Stimulated activated memory B cell treated with anti-CD40 and anti-IgM and Interleukin-4, amounts not matched to agents 10 μg/mL and 1 μg/mL and 100 μg/mL, for 72 hours (primary cell): ENCODE results near the gene TBR1.

Experiments used
- ATAC-seq: fragments of 150-1000 bp; cut with Tn5 transposase; 2 replicates; pipeline ENCODE4 v1.10.0; 2021
- H3K27ac Mint-ChIP-seq: one replicate; pipeline ENCODE4 v1.8.0; 2022; ENCODE audit warnings: mild to moderate bottlenecking, mixed read lengths
- H3K27me3 Mint-ChIP-seq: one replicate; pipeline ENCODE4 v1.8.0; 2022; ENCODE audit warnings: mixed read lengths
- H3K36me3 Mint-ChIP-seq: one replicate; pipeline ENCODE4 v1.8.0; 2022; ENCODE audit warnings: mixed read lengths
- H3K4me1 Mint-ChIP-seq: one replicate; pipeline ENCODE4 v1.8.0; 2022; ENCODE audit warnings: mixed read lengths
- H3K4me3 Mint-ChIP-seq: one replicate; pipeline ENCODE4 v1.8.0; 2022; ENCODE audit warnings: mild to moderate bottlenecking, moderate library complexity, mixed read lengths
- H3K9me3 Mint-ChIP-seq: one replicate; pipeline ENCODE4 v1.8.0; 2022; ENCODE audit warnings: mixed read lengths

TBR1 gene

DNA sequence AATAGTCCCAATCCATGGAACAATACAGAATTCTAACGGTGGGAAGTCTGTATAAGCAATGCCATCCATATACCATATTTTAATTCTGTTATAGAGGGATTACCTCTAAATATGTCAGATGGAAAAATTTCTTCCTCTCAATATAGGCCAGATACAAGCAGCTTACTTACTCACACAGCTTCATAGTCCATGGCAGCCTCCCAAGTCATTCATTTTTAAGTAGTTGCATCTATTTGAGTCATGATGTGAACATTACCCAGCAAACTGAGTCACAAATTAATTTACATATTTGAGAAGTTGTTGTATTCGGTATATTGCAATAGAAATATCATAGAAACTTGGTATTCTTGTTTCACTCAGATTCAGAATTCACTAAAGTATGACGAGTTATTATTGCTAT, 20.3 kb downstream of the TBR1 start:
- H3K9me3 Mint-ChIP-seq = no peaks in the 10 kb centered on the region
- no peak overlapping the region for H3K4me3 Mint-ChIP-seq

DNA sequence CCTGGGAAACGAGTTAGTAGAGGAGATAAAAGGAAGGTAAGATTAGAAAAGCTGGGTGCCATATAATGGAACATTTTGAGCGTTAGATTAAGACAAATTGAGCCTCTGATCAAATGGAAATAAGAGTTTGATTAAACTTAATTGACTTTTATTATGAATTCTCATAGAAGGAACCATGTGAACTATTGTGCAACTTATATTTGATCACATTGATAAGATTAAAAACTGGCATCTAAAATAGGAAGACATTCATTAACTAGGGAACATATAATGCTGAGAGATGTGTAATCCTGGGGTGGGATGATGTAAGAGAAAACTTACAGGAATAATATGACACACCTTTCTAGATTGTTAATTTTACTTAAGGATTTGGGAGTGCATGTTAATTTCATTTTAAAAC, 22.5 kb downstream of the TBR1 start:
- Mint-ChIP-seq H3K27ac (no peak overlapping the region), H3K4me1 (no peaks in the 10 kb centered on the region)

More for the DNA sequence above, 20.3 kb downstream of the TBR1 start:
- no peak for ATAC-seq
- peaks cover 43% of the 10 kb centered on the region for H3K27me3 Mint-ChIP-seq
- H3K27ac Mint-ChIP-seq = no peak overlapping the region
- no peaks in the 10 kb centered on the region for H3K36me3 Mint-ChIP-seq
- no peaks in the 10 kb centered on the region for H3K4me1 Mint-ChIP-seq

DNA sequence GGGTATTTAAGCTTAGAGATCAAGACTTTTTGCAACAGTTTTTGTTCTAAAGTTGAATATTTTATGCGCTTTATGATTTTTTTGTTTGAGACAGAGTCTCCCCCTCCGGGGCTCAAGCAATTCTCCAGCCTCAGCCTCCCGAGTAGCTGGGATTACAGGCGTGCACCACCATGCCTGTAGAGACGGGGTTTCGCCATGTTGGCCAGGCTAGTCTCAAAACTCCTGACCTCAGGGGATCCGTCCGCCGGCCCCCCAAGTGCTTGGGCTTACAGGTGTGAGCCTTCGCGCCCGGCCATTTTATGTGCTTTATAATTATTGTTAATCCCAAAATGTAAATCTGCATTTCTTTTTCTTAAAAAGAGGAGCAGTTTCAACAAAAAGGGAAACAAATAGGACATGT, 29.0 kb downstream of the TBR1 start:
- ATAC-seq = no peak
- no peaks in the 10 kb centered on the region for H3K36me3 Mint-ChIP-seq
- no peak overlapping the region for H3K27ac Mint-ChIP-seq
- no peaks in the 10 kb centered on the region for H3K4me1 Mint-ChIP-seq
- no peaks in the 10 kb centered on the region for H3K27me3 Mint-ChIP-seq
- no peaks in the 10 kb centered on the region for H3K9me3 Mint-ChIP-seq
- H3K4me3 Mint-ChIP-seq = no peak overlapping the region

More for the DNA sequence above, 22.5 kb downstream of the TBR1 start:
- Mint-ChIP-seq H3K9me3 (no peaks in the 10 kb centered on the region), H3K4me3 (no peak overlapping the region), H3K36me3 (no peaks in the 10 kb centered on the region), H3K27me3 (peaks cover 30% of the 10 kb centered on the region)
- ATAC-seq = no peak

DNA sequence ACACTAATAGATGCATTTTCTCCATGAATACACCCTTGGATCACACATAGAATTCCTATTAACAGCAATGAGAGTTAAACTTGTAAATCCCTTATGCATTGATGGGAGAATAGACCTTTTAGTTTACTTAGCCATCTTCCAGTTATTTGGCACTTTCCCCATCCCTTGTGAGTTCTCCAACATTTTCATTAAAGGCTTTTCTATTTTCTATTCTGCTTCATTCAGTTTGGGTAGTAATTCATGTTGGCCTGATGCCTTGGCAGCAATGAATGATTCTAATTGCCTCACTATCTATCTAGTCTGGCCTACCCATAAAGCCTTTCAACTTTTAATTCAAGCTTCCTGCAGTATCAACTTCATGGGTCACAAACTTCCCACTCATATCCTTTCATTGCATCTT, 32.3 kb downstream of the TBR1 start:
- no peak for ATAC-seq
- Mint-ChIP-seq H3K27ac (no peak overlapping the region), H3K9me3 (no peaks in the 10 kb centered on the region), H3K4me3 (no peak overlapping the region), H3K27me3 (no peaks in the 10 kb centered on the region), H3K4me1 (no peaks in the 10 kb centered on the region), H3K36me3 (no peaks in the 10 kb centered on the region)

DNA sequence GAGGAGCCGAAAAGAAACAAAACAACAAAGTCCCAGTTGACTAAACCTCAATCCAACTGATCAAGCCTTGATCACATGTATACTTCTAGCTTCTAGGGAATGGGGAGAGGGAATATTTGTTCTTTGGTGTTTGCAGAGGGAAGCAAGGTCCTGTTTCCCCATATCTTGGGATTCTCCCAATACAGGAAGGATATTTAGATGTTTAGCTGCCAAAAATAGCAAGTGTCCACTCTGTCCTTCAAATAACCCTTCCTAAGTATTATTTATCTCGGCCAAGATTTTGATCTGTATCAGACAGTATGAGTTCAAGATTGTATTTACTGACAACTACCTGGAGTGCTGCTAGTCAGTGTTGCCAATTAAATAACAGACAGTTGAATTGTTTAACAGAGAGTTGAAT, 55.5 kb downstream of the TBR1 start:
- H3K36me3 Mint-ChIP-seq = no peaks in the 10 kb centered on the region
- H3K9me3 Mint-ChIP-seq = no peaks in the 10 kb centered on the region
- H3K4me3 Mint-ChIP-seq = no peak overlapping the region

DNA sequence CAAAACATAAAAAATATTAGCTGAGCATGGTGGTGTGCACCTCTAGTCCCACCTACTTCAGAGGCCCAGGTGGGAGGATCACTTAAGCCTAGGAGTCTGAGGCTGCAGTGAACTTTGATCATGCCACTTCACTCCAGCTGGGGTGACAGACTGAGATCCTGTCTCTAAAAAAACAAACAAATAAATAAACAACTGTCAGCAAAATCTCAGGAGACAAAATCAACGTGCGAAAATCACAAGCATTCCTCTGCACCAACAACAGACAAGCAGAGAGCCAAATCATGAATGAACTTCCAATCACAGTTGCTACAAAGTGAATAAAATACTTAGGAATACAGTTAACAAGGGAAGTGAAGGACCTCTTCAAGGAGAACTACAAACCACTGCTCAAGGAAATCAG, 58.8 kb downstream of the TBR1 start:
- no peaks in the 10 kb centered on the region for H3K9me3 Mint-ChIP-seq
- peaks cover 17% of the 10 kb centered on the region for H3K27me3 Mint-ChIP-seq
- no peaks in the 10 kb centered on the region for H3K36me3 Mint-ChIP-seq
- no peaks in the 10 kb centered on the region for H3K4me1 Mint-ChIP-seq
- no peak for ATAC-seq
- H3K27ac Mint-ChIP-seq = no peak overlapping the region
- no peak overlapping the region for H3K4me3 Mint-ChIP-seq

More for the DNA sequence above, 55.5 kb downstream of the TBR1 start:
- H3K27ac Mint-ChIP-seq = no peak overlapping the region
- peaks cover 17% of the 10 kb centered on the region for H3K27me3 Mint-ChIP-seq
- ATAC-seq = no peak
- no peaks in the 10 kb centered on the region for H3K4me1 Mint-ChIP-seq
